ENCODE results near the gene SYPL2. TPM values are rescaled to one million over a fixed set of nuclear protein-coding genes. Genes with fewer than 3 reads are reported as not detected.

The SYPL2 gene
- total RNA-seq, 1 experiment from 2014 or later: 1.3 TPM

DNA sequence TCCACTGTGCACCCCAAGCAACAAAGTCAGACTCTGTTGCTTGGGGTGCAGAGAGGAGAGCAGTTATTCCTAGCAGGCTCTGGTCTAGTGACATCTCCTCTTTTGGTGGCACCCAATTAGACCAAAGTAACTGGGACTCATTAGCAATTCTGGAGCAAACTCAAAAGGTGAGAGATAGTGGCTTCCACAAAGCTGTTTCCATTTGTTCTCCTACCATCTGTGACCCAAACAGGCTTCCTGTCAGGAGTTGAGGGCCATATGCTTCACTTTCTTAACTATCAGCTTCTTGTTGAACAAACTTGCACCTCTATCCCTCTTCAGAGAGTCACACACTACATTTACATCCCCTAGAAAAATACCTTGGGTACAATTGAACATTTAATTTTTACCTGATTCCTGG, 15.9 kb downstream of the SYPL2 start:
- Histone ChIP-seq H3K4me1 (ENCODE audit: control insufficient read depth in 1 of 2, insufficient read depth in 2 of 2, low read length in 2 of 2) (peaks cover 11 to 26% of the 10 kb centered on the region in 2 experiments), H4K20me1 (ENCODE audit: insufficient read depth) (no peaks in the 10 kb centered on the region), H3K36me3 (ENCODE audit: control insufficient read depth in 1 of 2, insufficient read depth in 2 of 2, low read length in 2 of 2) (no peaks in the 10 kb centered on the region), H3K9me3 (ENCODE audit: control insufficient read depth in 1 of 2, insufficient read depth in 1 of 2, low read depth in 1 of 2, low read length in 2 of 2) (no peaks in the 10 kb centered on the region), H3K9me2 (ENCODE audit: insufficient read depth) (no peaks in the 10 kb centered on the region), H3K9ac (ENCODE audit: low read length) (no peak overlapping the region), H3K27ac (ENCODE audit: low read depth, low read length) (no peak overlapping the region), H3K27me3 (ENCODE audit: insufficient read depth, low read length) (0 out of 2 replicates have a peak, but pooled peaks cover 6% of the 10 kb centered on the region), H2AFZ (ENCODE audit: low read depth, low read length, poor library complexity, severe bottlenecking) (no peak overlapping the region), H3K4me3 (replicated peaks in 1 of 2; ENCODE audit: low read depth in 1 of 2, low read length in 2 of 2) (no peak overlapping the region), H3K4me2 (ENCODE audit: low read length) (no peak overlapping the region), H3K79me2 (ENCODE audit: insufficient read depth, low read length) (0 out of 2 replicates have a peak, but pooled peaks cover 4% of the 10 kb centered on the region)
- CTCF ChIA-PET: interaction anchor here (1.1 kb wide), 1 partner anchor 12 kb away, joined by 3 read pairs; the partner anchor contains the start of gene CYB561D1
- BruUV-seq (replicated peaks): no TSS peak
- no peak for DNase-seq (ENCODE audit: low read depth, low spot score)
- TF ChIP-seq JUND (IDR thresholded peaks at IDR 0.05): no peak
- TF ChIP-seq ZFX (IDR thresholded peaks at IDR 0.05): no peak
- no peak for TF ChIP-seq POLR2AphosphoS5 (IDR thresholded peaks at IDR 0.05; ENCODE audit: low read depth, low read length)
- no peak for TF ChIP-seq EZH2 (IDR thresholded peaks at IDR 0.05)
- TF ChIP-seq TCF7L2 (IDR thresholded peaks at IDR 0.05; ENCODE audit: borderline replicate concordance, extremely low read depth, insufficient read depth, insufficient read length): no peak
- RAD21 ChIA-PET (ENCODE audit: low non-redundant PET in 1 of 2, low total read pairs in 2 of 2, uncharacterized antibody in 2 of 2, unreplicated experiment in 2 of 2): no interaction called here
- POLR2A ChIA-PET: no interaction called here
- intact Hi-C loops (cut with micrococcal nuclease): loop anchor here (5.0 kb wide), 1 partner anchor 55 kb away; the partner anchor contains the start of gene PSMA5
- ATAC-seq: no peak

DNA sequence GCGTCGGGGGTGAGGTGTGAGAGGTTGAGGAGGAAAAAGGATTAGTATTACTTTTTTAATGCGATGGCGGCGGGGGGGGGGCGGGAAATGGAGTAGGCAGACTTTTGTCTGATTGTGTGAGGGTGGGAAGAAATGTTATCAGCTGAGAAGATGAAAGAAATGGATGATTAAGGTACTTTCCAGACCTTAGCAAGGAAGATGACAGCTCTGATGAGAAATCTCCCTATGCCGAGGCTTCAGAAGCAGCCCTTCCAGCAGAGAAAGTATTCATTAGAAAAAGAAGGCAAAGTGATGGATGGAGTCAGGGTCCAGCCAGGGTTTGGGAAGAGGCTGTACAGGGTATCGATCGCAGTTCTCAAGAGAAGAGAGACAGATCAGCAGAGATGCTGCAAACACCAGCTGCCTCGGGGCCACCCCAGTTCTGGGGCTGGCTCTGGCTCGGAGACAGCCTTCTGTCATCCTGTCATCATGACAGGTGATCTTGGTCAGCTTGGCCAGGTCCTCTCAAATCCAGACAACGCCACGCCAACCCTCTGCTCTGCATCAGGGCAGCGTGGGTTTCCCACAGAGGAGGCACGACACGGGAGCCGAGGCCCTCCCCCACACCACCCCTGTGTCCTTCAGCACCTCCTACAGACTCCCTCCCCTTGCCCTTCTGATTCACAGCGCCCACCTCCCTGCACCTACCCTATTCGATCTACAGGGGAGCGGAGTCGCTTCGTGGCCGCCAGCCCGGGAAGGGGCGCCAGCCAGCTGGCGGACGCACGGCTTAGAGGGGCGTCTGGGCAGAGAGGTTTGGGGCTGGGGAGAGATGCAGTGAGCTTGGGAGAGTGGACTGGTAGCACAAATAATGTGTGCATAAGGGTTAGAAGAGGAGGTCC, 16.7 kb downstream of the SYPL2 start:
- Histone ChIP-seq H3K36me3 (ENCODE audit: control insufficient read depth in 1 of 2, insufficient read depth in 2 of 2, low read length in 2 of 2) (no peaks in the 10 kb centered on the region), H3K4me3 (replicated peaks in 1 of 2; ENCODE audit: low read depth in 1 of 2, low read length in 2 of 2) (peak overlapping the region; percentile 43 to 91), H3K4me1 (ENCODE audit: control insufficient read depth in 1 of 2, insufficient read depth in 2 of 2, low read length in 2 of 2) (peaks cover 8 to 21% of the 10 kb centered on the region in 2 experiments; a peak in 3 of 4 replicates), H3K9me3 (ENCODE audit: control insufficient read depth in 1 of 2, insufficient read depth in 1 of 2, low read depth in 1 of 2, low read length in 2 of 2) (no peaks in the 10 kb centered on the region), H3K79me2 (ENCODE audit: insufficient read depth, low read length) (0 out of 2 replicates have a peak, but pooled peaks cover 4% of the 10 kb centered on the region), H3K4me2 (ENCODE audit: low read length) (peak overlapping the region; percentile 72), H2AFZ (ENCODE audit: low read depth, low read length, poor library complexity, severe bottlenecking) (no peak overlapping the region), H3K27me3 (ENCODE audit: insufficient read depth, low read length) (0 out of 2 replicates have a peak, but pooled peaks cover 6% of the 10 kb centered on the region), H3K9me2 (ENCODE audit: insufficient read depth) (no peaks in the 10 kb centered on the region), H3K27ac (ENCODE audit: low read depth, low read length) (no peak overlapping the region), H4K20me1 (ENCODE audit: insufficient read depth) (no peaks in the 10 kb centered on the region), H3K9ac (ENCODE audit: low read length) (no peak overlapping the region)
- POLR2A ChIA-PET: interaction anchor here (0.6 kb wide), 1 partner anchor 368 kb away, joined by 3 read pairs; no protein-coding TSS in a partner anchor
- CTCF ChIA-PET: interaction anchor here (0.6 to 1.1 kb wide), 3 partner anchors 16 to 244 kb away, joined by 3 read pairs; no protein-coding TSS in a partner anchor
- RAD21 ChIA-PET (ENCODE audit: low non-redundant PET in 1 of 2, low total read pairs in 2 of 2, uncharacterized antibody in 2 of 2, unreplicated experiment in 2 of 2): interaction anchor here in 1 of 2 experiments (1.0 kb wide), 1 partner anchor 84 kb away, joined by 4 read pairs; no protein-coding TSS in a partner anchor
- peak; percentile 17 for ATAC-seq
- TF ChIP-seq ZNF274 (IDR thresholded peaks at IDR 0.05; ENCODE audit: low read depth, low read length) (no peak), EZH2 (IDR thresholded peaks at IDR 0.05) (no peak), JUND (IDR thresholded peaks at IDR 0.05) (no peak), TCF7L2 (IDR thresholded peaks at IDR 0.05; ENCODE audit: borderline replicate concordance, extremely low read depth, insufficient read depth, insufficient read length) (no peak), EGR1 (IDR thresholded peaks at IDR 0.05; ENCODE audit: low read depth) (no peak), SIN3A (IDR thresholded peaks at IDR 0.05; ENCODE audit: low read depth) (no peak)
- TF ChIP-seq, protein P1, sequence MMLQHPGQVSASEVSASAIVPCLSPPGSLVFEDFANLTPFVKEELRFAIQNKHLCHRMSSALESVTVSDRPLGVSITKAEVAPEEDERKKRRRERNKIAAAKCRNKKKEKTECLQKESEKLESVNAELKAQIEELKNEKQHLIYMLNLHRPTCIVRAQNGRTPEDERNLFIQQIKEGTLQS (IDR thresholded peaks at IDR 0.05): no peak
- TF ChIP-seq, protein P2, sequence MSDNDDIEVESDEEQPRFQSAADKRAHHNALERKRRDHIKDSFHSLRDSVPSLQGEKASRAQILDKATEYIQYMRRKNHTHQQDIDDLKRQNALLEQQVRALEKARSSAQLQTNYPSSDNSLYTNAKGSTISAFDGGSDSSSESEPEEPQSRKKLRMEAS (IDR thresholded peaks at IDR 0.05): no peak
- TF ChIP-seq, protein P3, sequence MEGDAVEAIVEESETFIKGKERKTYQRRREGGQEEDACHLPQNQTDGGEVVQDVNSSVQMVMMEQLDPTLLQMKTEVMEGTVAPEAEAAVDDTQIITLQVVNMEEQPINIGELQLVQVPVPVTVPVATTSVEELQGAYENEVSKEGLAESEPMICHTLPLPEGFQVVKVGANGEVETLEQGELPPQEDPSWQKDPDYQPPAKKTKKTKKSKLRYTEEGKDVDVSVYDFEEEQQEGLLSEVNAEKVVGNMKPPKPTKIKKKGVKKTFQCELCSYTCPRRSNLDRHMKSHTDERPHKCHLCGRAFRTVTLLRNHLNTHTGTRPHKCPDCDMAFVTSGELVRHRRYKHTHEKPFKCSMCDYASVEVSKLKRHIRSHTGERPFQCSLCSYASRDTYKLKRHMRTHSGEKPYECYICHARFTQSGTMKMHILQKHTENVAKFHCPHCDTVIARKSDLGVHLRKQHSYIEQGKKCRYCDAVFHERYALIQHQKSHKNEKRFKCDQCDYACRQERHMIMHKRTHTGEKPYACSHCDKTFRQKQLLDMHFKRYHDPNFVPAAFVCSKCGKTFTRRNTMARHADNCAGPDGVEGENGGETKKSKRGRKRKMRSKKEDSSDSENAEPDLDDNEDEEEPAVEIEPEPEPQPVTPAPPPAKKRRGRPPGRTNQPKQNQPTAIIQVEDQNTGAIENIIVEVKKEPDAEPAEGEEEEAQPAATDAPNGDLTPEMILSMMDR (IDR thresholded peaks at IDR 0.05 in 2 of 3, conservative IDR thresholded peaks at IDR 0.05 in 1 of 3; ENCODE audit: borderline replicate concordance in 1 of 3, insufficient read depth in 1 of 3, low read depth in 2 of 3, low read length in 2 of 3): no peak
- DNase-seq (ENCODE audit: low read depth, low spot score): no peak
- no TSS peak for BruUV-seq (replicated peaks)
- intact Hi-C loops (cut with micrococcal nuclease): loop anchor here (5.0 kb wide), 1 partner anchor 56 kb away; the partner anchor contains the start of gene PSMA5
